ENCODE results near the gene DESI1.
"Not testable (repeated sequence)": the region's sequence is repeated elsewhere in the genome, so short reads cannot be mapped to it uniquely, and the experiment has no call there.

Gene DESI1

DNA sequence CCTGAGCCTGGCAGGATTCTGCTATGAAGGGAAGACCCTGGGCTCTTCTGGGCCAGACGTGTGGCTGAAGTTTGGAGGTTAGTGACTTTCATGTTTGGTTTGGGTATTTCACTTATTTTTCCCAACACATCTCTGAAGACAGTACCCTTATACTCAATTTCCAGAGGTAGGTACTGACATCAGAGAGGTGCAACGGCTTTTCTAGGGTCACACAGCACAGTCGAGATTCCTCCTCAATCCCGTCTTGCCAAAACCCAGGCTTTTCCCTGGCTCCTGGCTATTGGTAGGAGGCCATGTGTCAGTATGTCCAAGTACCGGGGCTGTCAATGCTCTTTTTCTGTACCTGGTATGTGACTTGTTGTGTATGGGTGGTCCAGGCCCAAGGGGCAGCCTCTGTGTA is 25.1 kb downstream of the DESI1 start:
- no peak overlapping the region for H3K27ac ChIP-seq
- H3K9me3 ChIP-seq (ENCODE audit: control insufficient read depth, low read length), result no peaks in the 10 kb centered on the region
- H3K36me3 ChIP-seq (ENCODE audit: control insufficient read depth, insufficient read depth, low read length), result no peaks in the 10 kb centered on the region
- no peak overlapping the region for H2AFZ ChIP-seq
- no peaks in the 10 kb centered on the region for H3K27me3 ChIP-seq (ENCODE audit: control insufficient read depth, insufficient read depth, low read length)
- H3K4me1 ChIP-seq, result no peaks in the 10 kb centered on the region
- TF ChIP-seq, protein P1, sequence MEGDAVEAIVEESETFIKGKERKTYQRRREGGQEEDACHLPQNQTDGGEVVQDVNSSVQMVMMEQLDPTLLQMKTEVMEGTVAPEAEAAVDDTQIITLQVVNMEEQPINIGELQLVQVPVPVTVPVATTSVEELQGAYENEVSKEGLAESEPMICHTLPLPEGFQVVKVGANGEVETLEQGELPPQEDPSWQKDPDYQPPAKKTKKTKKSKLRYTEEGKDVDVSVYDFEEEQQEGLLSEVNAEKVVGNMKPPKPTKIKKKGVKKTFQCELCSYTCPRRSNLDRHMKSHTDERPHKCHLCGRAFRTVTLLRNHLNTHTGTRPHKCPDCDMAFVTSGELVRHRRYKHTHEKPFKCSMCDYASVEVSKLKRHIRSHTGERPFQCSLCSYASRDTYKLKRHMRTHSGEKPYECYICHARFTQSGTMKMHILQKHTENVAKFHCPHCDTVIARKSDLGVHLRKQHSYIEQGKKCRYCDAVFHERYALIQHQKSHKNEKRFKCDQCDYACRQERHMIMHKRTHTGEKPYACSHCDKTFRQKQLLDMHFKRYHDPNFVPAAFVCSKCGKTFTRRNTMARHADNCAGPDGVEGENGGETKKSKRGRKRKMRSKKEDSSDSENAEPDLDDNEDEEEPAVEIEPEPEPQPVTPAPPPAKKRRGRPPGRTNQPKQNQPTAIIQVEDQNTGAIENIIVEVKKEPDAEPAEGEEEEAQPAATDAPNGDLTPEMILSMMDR (IDR thresholded peaks at IDR 0.05), result no peak
- no peaks in the 10 kb centered on the region for H3K79me2 ChIP-seq
- H3K4me2 ChIP-seq (ENCODE audit: low read length), result no peak overlapping the region
- no peak overlapping the region for H3K4me3 ChIP-seq (ENCODE audit: low read depth, low read length)
- H3K9ac ChIP-seq, result no peak overlapping the region

DNA sequence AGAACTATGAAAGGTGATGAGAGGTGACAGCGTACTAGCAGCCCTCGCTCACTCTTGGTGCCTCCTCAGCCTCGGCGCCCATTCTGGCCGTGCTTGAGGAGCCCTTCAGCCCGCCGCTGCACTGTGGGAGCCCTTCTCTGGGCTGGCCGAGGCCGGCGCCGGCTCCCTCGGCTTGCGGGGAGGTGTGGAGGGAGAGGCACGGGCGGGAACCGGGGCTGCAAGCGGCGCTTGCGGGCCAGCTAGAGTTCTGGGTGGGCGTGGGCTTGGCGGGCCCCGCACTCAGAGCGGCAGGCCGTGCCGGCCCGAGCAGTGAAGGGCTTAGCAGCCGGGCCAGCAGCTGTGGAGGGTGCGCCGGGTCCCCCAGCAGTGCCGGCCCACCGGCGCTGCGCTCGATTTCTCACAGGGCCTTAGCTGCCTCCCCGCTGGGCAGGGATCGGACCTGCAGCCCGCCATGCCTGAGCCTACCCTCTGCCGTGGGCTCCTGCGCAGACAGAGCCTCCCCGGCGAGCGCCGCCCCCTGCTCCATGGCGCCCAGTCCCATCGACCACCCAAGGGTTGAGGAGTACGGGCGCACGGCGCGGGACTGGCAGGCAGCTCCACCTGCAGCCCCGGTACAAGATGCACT is 27.4 kb downstream of the DESI1 start:
- H3K79me2 ChIP-seq; H3K4me2 ChIP-seq (ENCODE audit: low read length); H3K9ac ChIP-seq; H3K9me3 ChIP-seq (ENCODE audit: control insufficient read depth, low read length); H2AFZ ChIP-seq; H3K27ac ChIP-seq; H3K4me3 ChIP-seq (ENCODE audit: low read depth, low read length); H3K4me1 ChIP-seq; H3K36me3 ChIP-seq (ENCODE audit: control insufficient read depth, insufficient read depth, low read length); H3K27me3 ChIP-seq (ENCODE audit: control insufficient read depth, insufficient read depth, low read length): not testable (repeated sequence)

DNA sequence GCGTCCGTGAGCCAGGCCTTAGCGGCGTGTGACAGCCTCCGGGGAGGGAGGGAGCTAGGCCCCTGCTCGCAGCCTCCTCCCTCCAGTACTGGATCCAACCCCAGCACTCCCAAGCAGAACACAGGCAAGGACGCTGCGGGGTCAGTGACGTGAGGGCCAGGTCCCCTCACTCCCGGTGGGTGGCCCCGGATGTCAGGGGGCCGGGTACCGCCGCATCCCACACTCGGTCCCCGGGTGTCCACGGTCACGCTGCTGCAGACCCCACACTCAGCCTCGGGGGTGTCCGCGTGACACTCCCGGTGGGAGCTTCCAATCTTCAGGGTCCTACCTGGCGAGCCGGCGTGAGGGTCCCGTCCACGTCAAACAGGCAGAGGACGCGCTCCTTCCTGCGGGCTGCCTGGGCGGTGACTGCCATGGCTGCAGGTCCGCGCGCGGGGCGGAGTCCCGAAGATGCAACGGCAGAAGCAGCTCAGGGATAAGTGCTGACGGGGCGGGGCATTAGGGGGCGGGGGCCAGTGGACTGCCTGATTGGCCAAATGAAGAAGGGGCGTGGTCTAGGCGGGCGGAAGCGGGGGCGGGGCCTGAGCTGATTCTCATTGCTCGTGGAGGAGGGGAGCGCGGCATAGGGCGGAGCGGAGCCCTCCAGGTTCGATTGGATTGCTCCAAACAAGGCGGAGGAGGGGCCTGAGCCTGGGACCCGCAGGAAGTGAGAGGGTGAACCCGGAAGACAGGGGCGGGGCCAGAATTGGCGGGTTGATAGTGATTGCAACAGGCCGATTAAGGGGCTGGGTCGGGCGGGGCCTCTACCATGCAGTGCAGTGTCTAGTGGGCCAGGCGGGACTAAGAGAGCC is 31.2 kb downstream of the DESI1 start, which contains the start of gene PMM1:
TSS of gene PMM1 (minus strand) at position 450 of the 851 bp plus-strand sequence. CDS start at position 415, 35 bp downstream.
- Histone ChIP-seq H3K9ac (peak within 1 kb of the TSS; percentile 37), H3K36me3 (ENCODE audit: control insufficient read depth, insufficient read depth, low read length) (no peaks in the 10 kb centered on the region), H3K27ac (peak within 1 kb of the TSS; percentile 42), H3K9me3 (ENCODE audit: control insufficient read depth, low read length) (no peaks in the 10 kb centered on the region), H3K4me3 (ENCODE audit: low read depth, low read length) (peak within 1 kb of the TSS; percentile 94), H3K4me1 (no peaks in the 10 kb centered on the region), H3K27me3 (ENCODE audit: control insufficient read depth, insufficient read depth, low read length) (no peaks in the 10 kb centered on the region), H2AFZ (peak within 1 kb of the TSS; percentile 75), H3K4me2 (ENCODE audit: low read length) (peak within 1 kb of the TSS; percentile 97), H3K79me2 (no peaks in the 10 kb centered on the region)
- TF ChIP-seq, protein P1 (IDR thresholded peaks at IDR 0.05), result no peak

DNA sequence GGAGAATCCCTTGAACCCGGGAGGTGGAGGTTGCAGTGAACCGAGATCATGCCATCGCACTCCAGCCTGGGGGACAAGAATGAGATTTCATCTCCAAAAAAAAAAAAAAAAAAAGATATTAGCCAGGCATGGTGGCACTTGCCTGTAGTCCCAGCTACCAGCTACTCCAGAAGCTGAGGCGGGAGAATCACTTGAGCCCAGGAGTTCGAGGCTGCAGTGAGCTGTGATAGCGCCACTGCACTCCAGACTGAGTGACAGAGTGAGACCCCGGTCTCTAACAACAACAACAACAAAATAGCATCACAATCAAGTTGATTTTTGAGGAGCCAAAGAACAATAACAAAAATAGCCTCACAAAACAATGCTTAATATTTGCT is 33.5 kb downstream of the DESI1 start:
- Histone ChIP-seq H3K36me3 (ENCODE audit: control insufficient read depth, insufficient read depth, low read length) (no peaks in the 10 kb centered on the region), H3K27me3 (ENCODE audit: control insufficient read depth, insufficient read depth, low read length) (no peaks in the 10 kb centered on the region), H3K4me3 (ENCODE audit: low read depth, low read length) (no peak overlapping the region), H3K79me2 (no peaks in the 10 kb centered on the region), H3K9me3 (ENCODE audit: control insufficient read depth, low read length) (no peaks in the 10 kb centered on the region), H3K9ac (no peak overlapping the region), H2AFZ (no peak overlapping the region), H3K4me2 (ENCODE audit: low read length) (no peak overlapping the region), H3K4me1 (no peaks in the 10 kb centered on the region), H3K27ac (no peak overlapping the region)
- TF ChIP-seq, protein P1 (IDR thresholded peaks at IDR 0.05), result no peak

DNA sequence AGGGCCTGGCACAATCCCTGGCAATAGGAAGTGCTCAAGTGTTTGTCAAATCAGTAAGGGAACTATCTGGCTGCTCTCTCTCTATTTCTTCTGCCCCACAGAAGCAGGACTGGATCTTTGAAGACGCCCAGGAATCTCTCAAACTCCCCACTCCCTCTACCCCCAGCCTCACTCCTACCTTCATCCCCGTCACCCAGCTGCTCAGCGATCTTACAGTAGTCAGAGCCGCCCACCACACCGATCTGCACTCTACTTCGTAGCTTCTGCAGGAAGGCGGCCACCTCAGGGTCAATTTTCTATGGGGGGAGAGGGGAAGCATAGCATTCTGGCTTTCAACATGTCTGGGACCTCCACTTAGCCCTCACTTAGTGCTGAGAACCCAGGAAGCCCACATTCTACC is 34.9 kb downstream of the DESI1 start:
- no peak overlapping the region for H3K9ac ChIP-seq
- TF ChIP-seq, protein P1 (IDR thresholded peaks at IDR 0.05), result no peak
- H3K9me3 ChIP-seq (ENCODE audit: control insufficient read depth, low read length), result no peaks in the 10 kb centered on the region
- H3K4me2 ChIP-seq (ENCODE audit: low read length), result no peak overlapping the region
- H3K36me3 ChIP-seq (ENCODE audit: control insufficient read depth, insufficient read depth, low read length), result no peaks in the 10 kb centered on the region
- no peak overlapping the region for H3K4me3 ChIP-seq (ENCODE audit: low read depth, low read length)
- H2AFZ ChIP-seq, result no peak overlapping the region
- H3K4me1 ChIP-seq, result no peaks in the 10 kb centered on the region
- H3K27ac ChIP-seq, result no peak overlapping the region
- H3K79me2 ChIP-seq, result no peaks in the 10 kb centered on the region
- H3K27me3 ChIP-seq (ENCODE audit: control insufficient read depth, insufficient read depth, low read length), result no peaks in the 10 kb centered on the region

All from parathyroid adenoma (tissue), 2 donors.